ENCODE results near the gene PERM1. TPM values are rescaled to one million over a fixed set of nuclear protein-coding genes. Genes with fewer than 3 reads are reported as not detected.
"Not testable (repeated sequence)": the region's sequence is repeated elsewhere in the genome, so short reads cannot be mapped to it uniquely, and the experiment has no call there.

PERM1 gene
- total and polyA plus RNA-seq, 9 of the 15 experiments (the other 6 are each of a cell fraction or from before 2014, with no cell fraction given): not detected

GRCh38 chr1:1030867-1031658, 49.2 kb upstream of the PERM1 start:
- Histone ChIP-seq H3K36me3 (ENCODE audit: control insufficient read depth, insufficient read depth, low read length) (peaks cover 27% of the 10 kb centered on the region; the same call in 2 of the 3 replicates), H3K4me1 (replicated peaks in 1 of 2; ENCODE audit: control insufficient read depth in 2 of 2, insufficient read depth in 2 of 2, low read length in 2 of 2) (peaks cover 0 to 67% of the 10 kb centered on the region in 2 experiments; a peak in 3 of 5 replicates), H4K20me1 (replicated peaks; ENCODE audit: control insufficient read depth, insufficient read depth, low read length) (peaks cover 18% of the 10 kb centered on the region)
- BruUV-seq (replicated peaks); intact Hi-C loops (cut with micrococcal nuclease); H2AFZ ChIP-seq (ENCODE audit: low read depth, low read length); H3K27ac ChIP-seq (ENCODE audit: extremely low read depth, low read depth, low read length); H3K9me1 ChIP-seq (ENCODE audit: control insufficient read depth, insufficient read depth, low read length); H3K4me3 ChIP-seq; H3K9me3 ChIP-seq (replicated peaks; ENCODE audit: control insufficient read depth, insufficient read depth, low read depth, low read length); DNase-seq (ENCODE audit: extremely low read depth in 1 of 4, low spot score in 3 of 4); H3K4me2 ChIP-seq (ENCODE audit: insufficient read depth, low read length); FAIRE-seq; CTCF ChIA-PET (ENCODE audit: low intra/inter-chr PET ratio); H3K79me2 ChIP-seq (ENCODE audit: control insufficient read depth, insufficient read depth, low read length); ATAC-seq; in situ Hi-C loops (cut with MboI); H3K9ac ChIP-seq (ENCODE audit: insufficient read depth in 1 of 2, low read depth in 2 of 2, low read length in 2 of 2); H3K27me3 ChIP-seq (ENCODE audit: control insufficient read depth in 2 of 2, insufficient read depth in 2 of 2, low read length in 2 of 2): not testable (repeated sequence)
- TF ChIP-seq MEF2D (tag; conservative IDR thresholded peaks at IDR 0.05; ENCODE audit: low read depth) (0 out of 2 replicates have a peak, but pooled peaks have one; percentile 18), STAT5A (IDR thresholded peaks at IDR 0.05; ENCODE audit: borderline replicate concordance, low read length) (peak; percentile 7; the same call in 1 of the 2 replicates), MEF2A (IDR thresholded peaks at IDR 0.05; ENCODE audit: control insufficient read depth, low read depth, low read length) (peak; percentile 57; the same call in 1 of the 2 replicates)
- POLR2A ChIA-PET: interaction anchor here (0.7 to 1.2 kb wide), 3 partner anchors 10 to 26 kb away, joined by 3 read pairs; no protein-coding TSS in a partner anchor
- WGBS (ENCODE audit: insufficient coverage, low coverage, missing lambda C conversion rate): 66% methylated on average over 7 of the region's 7 CpGs

- H3K27me3 ChIP-seq (ENCODE audit: control insufficient read depth in 2 of 2, insufficient read depth in 2 of 2, low read length in 2 of 2): no peaks in the 10 kb centered on the region
- intact Hi-C loops (cut with micrococcal nuclease): no loop called here
- no peak overlapping the region for H3K4me2 ChIP-seq (ENCODE audit: insufficient read depth, low read length)
- 85% methylated on average over 13 of the region's 17 CpGs for WGBS (ENCODE audit: insufficient coverage, low coverage, missing lambda C conversion rate)
- peak overlapping the region in 1 of 2 experiments; percentile 68; a peak in 2 of 4 replicates for H3K9ac ChIP-seq (ENCODE audit: insufficient read depth in 1 of 2, low read depth in 2 of 2, low read length in 2 of 2)
- H3K36me3 ChIP-seq (ENCODE audit: control insufficient read depth, insufficient read depth, low read length): peaks cover 45% of the 10 kb centered on the region; the same call in 2 of the 3 replicates
- H3K9me3 ChIP-seq (replicated peaks; ENCODE audit: control insufficient read depth, insufficient read depth, low read depth, low read length): no peaks in the 10 kb centered on the region
- no peak for DNase-seq (ENCODE audit: extremely low read depth in 1 of 4, low spot score in 3 of 4)
- no peak for FAIRE-seq
- no peak overlapping the region for H2AFZ ChIP-seq (ENCODE audit: low read depth, low read length)
- H3K9me1 ChIP-seq (ENCODE audit: control insufficient read depth, insufficient read depth, low read length): peaks cover 6% of the 10 kb centered on the region
- BruUV-seq (replicated peaks): no TSS peak
- ChIA-PET POLR2A (interaction anchor here (1.1 kb wide), 1 partner anchor 278 kb away, joined by 3 read pairs; no protein-coding TSS in a partner anchor), CTCF (ENCODE audit: low intra/inter-chr PET ratio) (no interaction called here)
- peaks cover 15 to 70% of the 10 kb centered on the region in 2 experiments; a peak in 4 of 5 replicates for H3K4me1 ChIP-seq (replicated peaks in 1 of 2; ENCODE audit: control insufficient read depth in 2 of 2, insufficient read depth in 2 of 2, low read length in 2 of 2)
- in situ Hi-C loops (cut with MboI): no loop called here
- no peak for ATAC-seq
- peaks cover 23% of the 10 kb centered on the region for H4K20me1 ChIP-seq (replicated peaks; ENCODE audit: control insufficient read depth, insufficient read depth, low read length)
- H3K4me3 ChIP-seq: no peak overlapping the region
- peaks cover 17% of the 10 kb centered on the region for H3K79me2 ChIP-seq (ENCODE audit: control insufficient read depth, insufficient read depth, low read length)
- H3K27ac ChIP-seq (ENCODE audit: extremely low read depth, low read depth, low read length): no peak overlapping the region
- TF ChIP-seq CEBPG (CRISPR knock-in tag; IDR thresholded peaks at IDR 0.05) (0 out of 2 replicates have a peak, but pooled peaks have one; percentile 12), CEBPG (tag; conservative IDR thresholded peaks at IDR 0.05 in 1 of 2, IDR thresholded peaks at IDR 0.05 in 1 of 2) (no peak), ZBTB43 (CRISPR knock-in tag; IDR thresholded peaks at IDR 0.05) (no peak), CLOCK (CRISPR knock-in tag; IDR thresholded peaks at IDR 0.05; ENCODE audit: borderline replicate concordance) (no peak), IRF2 (CRISPR knock-in tag; IDR thresholded peaks at IDR 0.05) (no peak), NONO (IDR thresholded peaks at IDR 0.05; ENCODE audit: low read depth in 2 of 2, low read length in 1 of 2) (no peak)
These were observed 45.9 kb upstream of the PERM1 start for GRCh38 chr1:1027791-1028190.

Data from K562 (cell line).